HG03135 (cell line): ENCODE measurements around the gene PLCB2.
A peak's percentile ranks its signal among the peaks of the same experiment; 100 is the strongest.

Experiments
- ATAC-seq: cut with Tn5 transposase; IDR thresholded peaks from one replicate; pipeline ENCODE4 v1.9.1; 2021; ENCODE audit warnings: mild to moderate bottlenecking, moderate library complexity; ENCODE audit not compliant: unreplicated experiment

The PLCB2 gene

GRCh38 chr15:40307421-40308211, at the start of gene PLCB2:
Gene PLCB2, minus strand, starts transcription at chr15:40307935. Its CDS starts 263 bp downstream, at chr15:40307672.
- peak; percentile 57 for ATAC-seq

GRCh38 chr15:40357246-40357645, 49.5 kb upstream of the PLCB2 start:
- ATAC-seq: no peak

GRCh38 chr15:40355976-40356585, 48.3 kb upstream of the PLCB2 start:
- ATAC-seq: no peak

GRCh38 chr15:40354408-40355171, 46.9 kb upstream of the PLCB2 start:
- ATAC-seq: no peak

- ATAC-seq: no peak
Measured at GRCh38 chr15:40353697-40354096, 46.0 kb upstream of the PLCB2 start.

- ATAC-seq: no peak
Measured at GRCh38 chr15:40352281-40352901, 44.7 kb upstream of the PLCB2 start.

- ATAC-seq: no peak
Measured at GRCh38 chr15:40349163-40349562, 41.4 kb upstream of the PLCB2 start.

GRCh38 chr15:40348474-40348870, 40.7 kb upstream of the PLCB2 start:
- ATAC-seq: no peak

GRCh38 chr15:40347559-40348473, 40.1 kb upstream of the PLCB2 start:
- ATAC-seq: no peak

GRCh38 chr15:40346579-40347558, 39.1 kb upstream of the PLCB2 start:
- no peak for ATAC-seq

- no peak for ATAC-seq
Measured at GRCh38 chr15:40345867-40346578, 38.3 kb upstream of the PLCB2 start.

GRCh38 chr15:40345225-40345866, 37.6 kb upstream of the PLCB2 start:
- ATAC-seq: no peak

GRCh38 chr15:40344631-40345120, 36.9 kb upstream of the PLCB2 start:
- no peak for ATAC-seq

GRCh38 chr15:40344217-40344616, 36.5 kb upstream of the PLCB2 start:
- ATAC-seq: no peak

- ATAC-seq: no peak
Measured at GRCh38 chr15:40343512-40343911, 35.8 kb upstream of the PLCB2 start.

GRCh38 chr15:40342416-40343320, 34.9 kb upstream of the PLCB2 start:
- ATAC-seq: no peak
